ENCODE measurements around the gene NEDD9. TPM values are rescaled to one million over a fixed set of nuclear protein-coding genes. Genes with fewer than 3 reads are reported as not detected.

The NEDD9 gene
- 10 to 100 TPM; 57.5 to 57.9 TPM for total RNA-seq

- POLR2A ChIA-PET, result interaction anchor here (0.6 to 1.7 kb wide), 14 partner anchors 8 to 508 kb away, joined by 3 to 16 read pairs (median 4); no protein-coding TSS in a partner anchor
- CTCF ChIA-PET, result interaction anchor here (0.8 to 2.7 kb wide), 5 partner anchors 10 to 86 kb away, joined by 3 to 9 read pairs (median 3); no protein-coding TSS in a partner anchor
These were observed at the start of gene NEDD9 for GRCh38 chr6:11232193-11232769. TSS of gene NEDD9 (minus strand) at chr6:11232668. CDS start at chr6:11232515, 153 bp downstream.

GRCh38 chr6:11282245-11282644 lies 49.8 kb upstream of the NEDD9 start:
- ChIA-PET POLR2A (no interaction called here), CTCF (no interaction called here)

GRCh38 chr6:11280394-11280793 lies 47.9 kb upstream of the NEDD9 start:
- CTCF ChIA-PET, result no interaction called here
- POLR2A ChIA-PET, result interaction anchor here (0.6 kb wide), 1 partner anchor 244 kb away, joined by 3 read pairs; no protein-coding TSS in a partner anchor

GRCh38 chr6:11279284-11279689 lies 46.8 kb upstream of the NEDD9 start:
- ChIA-PET POLR2A (no interaction called here), CTCF (interaction anchor here (1.6 kb wide), 2 partner anchors 10 to 217 kb away, joined by 4 to 6 read pairs; no protein-coding TSS in a partner anchor)

- CTCF ChIA-PET, result interaction anchor here (1.1 to 1.9 kb wide), 5 partner anchors 11 to 218 kb away, joined by 4 to 9 read pairs (median 6); partner anchors contain the start of gene NEDD9
- POLR2A ChIA-PET, result interaction anchor here (0.8 to 2.2 kb wide), 9 partner anchors 14 to 104 kb away, joined by 3 to 16 read pairs (median 7); partner anchors contain the start of gene NEDD9
These were observed 45.7 kb upstream of the NEDD9 start for GRCh38 chr6:11278207-11278559.

GRCh38 chr6:11277275-11278206 lies 45.1 kb upstream of the NEDD9 start:
- CTCF ChIA-PET, result interaction anchor here (1.1 to 2.5 kb wide), 7 partner anchors 12 to 218 kb away, joined by 4 to 9 read pairs (median 6); partner anchors contain the start of gene NEDD9
- POLR2A ChIA-PET, result interaction anchor here (0.8 to 2.2 kb wide), 12 partner anchors 15 to 105 kb away, joined by 3 to 16 read pairs (median 5); partner anchors contain the start of gene NEDD9

DNA sequence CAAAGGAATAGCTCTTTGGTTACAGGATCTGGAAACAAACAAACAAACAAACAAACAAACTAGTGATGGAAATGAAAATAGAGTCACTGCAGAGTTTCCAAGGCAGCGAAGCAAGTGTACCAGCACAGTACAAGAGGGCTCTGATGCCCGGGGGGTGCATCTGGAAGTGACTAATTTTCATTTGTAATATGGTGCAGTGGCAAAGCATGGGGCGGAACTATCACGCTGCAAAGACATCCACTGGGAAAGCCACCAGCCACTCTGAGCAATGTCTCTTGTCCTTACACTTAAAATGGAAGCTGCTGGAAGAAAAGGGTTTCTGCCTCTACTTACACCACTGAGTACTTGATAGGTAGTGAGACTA lies 44.4 kb upstream of the NEDD9 start:
- POLR2A ChIA-PET, result interaction anchor here (1.1 to 2.2 kb wide), 8 partner anchors 16 to 105 kb away, joined by 4 to 16 read pairs (median 5); partner anchors contain the start of gene NEDD9
- CTCF ChIA-PET, result interaction anchor here (0.7 to 2.5 kb wide), 4 partner anchors 17 to 220 kb away, joined by 3 to 8 read pairs (median 6); no protein-coding TSS in a partner anchor

DNA sequence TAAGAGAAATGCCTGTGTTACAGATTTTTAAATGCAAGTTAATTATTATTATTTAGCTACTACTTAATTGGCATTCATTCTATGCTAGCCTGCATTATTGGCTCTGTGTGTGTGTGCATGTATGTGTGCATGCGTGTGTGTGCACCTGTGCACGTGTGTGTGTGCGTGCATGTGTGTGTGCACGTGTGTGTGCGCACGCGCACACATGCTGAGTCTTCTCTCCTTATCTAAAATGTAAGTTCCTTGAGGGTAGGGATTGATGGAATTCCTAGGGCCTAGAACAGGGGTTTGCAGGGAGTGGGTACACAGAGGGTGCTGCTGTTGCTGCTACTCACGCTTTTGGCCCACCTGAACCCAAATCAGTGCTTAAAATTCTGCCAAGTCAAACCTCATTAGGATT lies 43.8 kb upstream of the NEDD9 start:
- ChIA-PET CTCF (interaction anchor here (0.7 to 2.5 kb wide), 5 partner anchors 16 to 220 kb away, joined by 3 to 8 read pairs (median 4); no protein-coding TSS in a partner anchor), POLR2A (interaction anchor here (1.2 to 1.5 kb wide), 3 partner anchors 40 to 52 kb away, joined by 4 to 6 read pairs (median 4); partner anchors contain the start of gene NEDD9)

DNA sequence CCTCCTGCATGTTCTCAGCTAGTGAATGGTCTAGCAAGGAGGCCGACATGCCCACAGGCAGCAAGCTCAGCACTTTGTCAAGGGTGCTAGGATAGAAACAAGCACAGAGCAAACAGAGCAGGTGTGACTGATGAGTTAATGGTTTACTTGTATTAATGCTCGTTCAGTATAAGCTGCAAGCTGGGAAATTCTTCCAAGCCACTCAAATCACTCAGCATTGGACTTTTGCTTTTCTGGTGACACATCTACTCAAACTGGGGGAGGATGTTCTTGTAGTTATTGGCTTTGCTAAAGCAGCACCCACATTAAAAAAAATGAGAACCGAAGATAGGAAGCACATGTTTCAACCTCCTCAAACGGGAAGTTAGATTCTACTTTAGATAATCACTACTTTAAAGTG lies 43.1 kb upstream of the NEDD9 start:
- ChIA-PET CTCF (interaction anchor here (0.9 to 2.5 kb wide), 4 partner anchors 15 to 89 kb away, joined by 3 to 8 read pairs (median 4); no protein-coding TSS in a partner anchor), POLR2A (interaction anchor here (1.0 to 1.5 kb wide), 2 partner anchors 43 to 51 kb away, joined by 3 to 6 read pairs; partner anchors contain the start of gene NEDD9)

GRCh38 chr6:11273406-11274065 lies 41.1 kb upstream of the NEDD9 start:
- ChIA-PET POLR2A (no interaction called here), CTCF (no interaction called here)

GRCh38 chr6:11272491-11273192 lies 40.2 kb upstream of the NEDD9 start:
- ChIA-PET POLR2A (no interaction called here), CTCF (interaction anchor here (1.6 kb wide), 1 partner anchor 100 kb away, joined by 4 read pairs; no protein-coding TSS in a partner anchor)

- ChIA-PET POLR2A (no interaction called here), CTCF (interaction anchor here (1.6 kb wide), 1 partner anchor 99 kb away, joined by 4 read pairs; no protein-coding TSS in a partner anchor)
These were observed 39.0 kb upstream of the NEDD9 start for GRCh38 chr6:11271228-11272020.

DNA sequence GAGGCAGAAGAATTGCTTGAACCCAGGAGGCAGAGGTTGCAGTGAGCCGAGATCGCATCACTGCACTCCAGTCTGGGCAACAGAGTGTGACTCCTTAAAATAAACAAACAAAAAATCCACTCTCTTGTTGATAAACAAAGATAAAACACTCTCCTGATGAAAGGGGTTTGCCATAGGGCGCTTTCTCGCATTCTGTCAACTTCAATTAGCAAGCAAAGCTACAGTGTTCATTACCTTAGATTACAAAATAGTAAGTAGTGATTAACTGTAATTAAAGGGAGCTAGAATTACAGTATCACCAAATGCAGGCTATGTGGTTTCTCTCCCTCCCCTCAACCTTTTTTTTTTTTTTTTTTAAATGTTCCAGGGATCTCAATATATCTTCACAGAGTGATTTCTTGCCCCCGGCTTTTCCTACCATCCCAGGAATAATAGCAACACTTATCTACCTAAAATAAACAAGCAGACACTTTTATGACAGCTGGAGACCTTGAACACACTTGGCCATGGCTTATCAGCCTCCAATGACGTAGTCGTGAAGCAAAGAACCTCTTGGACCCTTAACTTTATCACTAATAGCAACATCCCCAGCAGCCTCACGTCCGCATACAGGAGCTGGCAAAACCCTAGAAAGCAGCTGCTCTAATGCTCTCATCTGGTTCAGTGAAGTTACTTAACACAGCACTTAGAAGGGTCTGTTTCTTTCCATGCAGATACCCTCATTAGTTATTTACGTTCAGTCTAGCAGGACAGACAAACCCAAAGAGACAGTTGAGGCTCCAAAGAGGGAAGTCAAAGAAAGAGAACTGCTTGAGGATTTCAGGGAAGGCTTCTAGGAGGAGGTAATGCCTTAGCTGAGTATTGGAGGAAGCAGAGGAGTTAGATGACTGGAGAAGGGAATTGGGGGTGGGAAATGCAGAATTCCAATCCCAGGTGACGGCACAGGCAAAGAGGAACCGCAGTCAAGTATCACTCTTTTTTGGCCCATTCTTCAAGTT lies 37.9 kb upstream of the NEDD9 start:
- CTCF ChIA-PET, result no interaction called here
- POLR2A ChIA-PET, result no interaction called here

DNA sequence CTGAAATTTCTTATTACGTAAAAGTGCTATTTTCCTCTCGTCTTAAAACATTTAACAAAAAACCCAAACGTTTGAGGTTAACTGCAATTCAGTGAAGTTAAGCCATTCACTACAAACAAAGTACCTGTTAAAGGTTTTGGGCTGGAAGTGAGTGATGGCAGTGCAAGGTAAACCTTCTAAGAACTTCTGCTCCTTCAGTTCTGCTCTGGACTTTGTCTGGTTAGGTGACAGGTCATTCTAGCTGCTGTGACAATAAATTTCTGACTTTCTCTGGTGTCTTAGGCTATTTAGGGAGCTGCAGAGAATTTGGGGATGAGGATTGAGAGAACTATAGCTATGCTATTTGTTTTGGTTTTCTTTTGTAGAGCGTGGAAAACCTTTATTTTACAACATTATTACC lies 36.5 kb upstream of the NEDD9 start:
- POLR2A ChIA-PET, result no interaction called here
- CTCF ChIA-PET, result no interaction called here

DNA sequence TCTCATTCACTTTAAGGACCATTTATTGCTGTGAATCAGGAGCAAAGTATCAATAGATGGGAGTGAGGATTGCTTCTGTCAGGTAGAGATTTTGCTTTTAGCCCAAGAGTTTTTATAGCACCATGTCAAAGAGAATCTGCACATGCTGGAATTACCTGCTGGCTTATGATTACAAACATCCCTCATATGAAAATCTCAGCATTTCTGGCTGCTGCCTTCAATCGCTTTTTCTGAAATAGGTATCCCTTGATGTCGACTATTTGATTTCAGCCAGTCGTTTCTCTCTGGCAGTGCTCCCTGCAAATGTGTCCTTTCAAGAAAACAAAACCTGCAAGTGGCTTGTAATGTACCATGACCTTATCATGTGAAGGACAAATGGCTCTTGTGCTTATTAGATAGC lies 34.5 kb upstream of the NEDD9 start:
- POLR2A ChIA-PET, result no interaction called here

DNA sequence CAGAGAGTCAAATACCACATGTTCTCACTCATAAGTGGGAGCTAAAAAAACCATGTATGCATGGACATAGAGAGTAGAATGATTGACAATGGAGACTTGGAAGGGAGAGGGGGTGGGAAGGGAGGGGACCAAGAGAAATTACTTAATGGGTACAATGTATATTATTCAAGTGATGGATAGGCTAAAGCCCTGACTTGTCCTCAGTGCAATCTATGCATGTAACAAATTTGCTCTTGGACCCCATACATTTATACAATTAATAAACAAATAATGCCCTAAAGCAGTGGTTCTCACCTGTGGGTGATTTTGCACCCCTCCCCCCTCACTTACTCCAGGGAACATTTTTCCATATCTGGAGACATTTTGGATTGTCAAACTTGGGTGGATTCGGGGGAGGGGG lies 33.5 kb upstream of the NEDD9 start:
- POLR2A ChIA-PET, result no interaction called here
- CTCF ChIA-PET, result no interaction called here

More for the DNA sequence above, 34.5 kb upstream of the NEDD9 start:
- CTCF ChIA-PET, result no interaction called here

- ChIA-PET CTCF (no interaction called here), POLR2A (no interaction called here)
These were observed 31.6 kb upstream of the NEDD9 start for GRCh38 chr6:11264100-11264499.

Measured in activated CD8-positive, alpha-beta memory T cell treated with anti-CD3 and anti-CD28 coated beads for 36 hours (primary cell).